GM23338 (cell line): ENCODE results near the gene FILIP1L.

Experiments
- EZH2 ChIP-seq: fragments of 200-600 bp; sonication (generic); IDR thresholded peaks from one replicate; pipeline ENCODE4 v1.8.0; 2017; ENCODE audit warnings: antibody characterized with exemption, mild to moderate bottlenecking, low read depth; ENCODE audit not compliant: unreplicated experiment
- TF ChIP-seq, protein P1 (sequence below), 2 experiments: fragments of 200-600 bp in 1 of 2; sonication (generic) in 1 of 2; conservative IDR thresholded peaks; 2 replicates each; pipeline versions ENCODE4 v1.5.1 to v1.6.1; 2016 to 2017; ENCODE audit warnings: antibody characterized with exemption in 2 of 2, low read depth in 2 of 2, mild to moderate bottlenecking in 2 of 2, moderate library complexity in 1 of 2

DNA sequence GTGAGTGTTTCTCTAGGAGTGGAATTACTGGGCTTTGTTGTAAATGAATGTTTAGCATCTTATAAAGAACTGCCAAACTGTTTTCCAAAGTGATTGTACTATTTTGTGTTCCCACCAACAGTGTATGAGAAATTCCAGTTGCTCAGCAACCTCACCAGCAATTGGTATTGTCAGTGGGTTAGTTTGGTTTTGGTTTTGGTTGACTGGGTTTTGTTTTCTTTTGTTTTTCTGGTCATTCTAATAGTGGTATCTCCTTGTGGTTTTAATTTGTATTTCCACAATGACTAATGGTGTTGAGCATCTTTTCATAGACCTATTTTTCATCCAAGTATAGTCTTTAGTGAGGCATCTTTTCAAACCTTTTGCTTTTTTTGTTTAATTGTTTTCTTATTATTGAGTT is 27.1 kb downstream of the FILIP1L start:
- TF ChIP-seq, protein P1, sequence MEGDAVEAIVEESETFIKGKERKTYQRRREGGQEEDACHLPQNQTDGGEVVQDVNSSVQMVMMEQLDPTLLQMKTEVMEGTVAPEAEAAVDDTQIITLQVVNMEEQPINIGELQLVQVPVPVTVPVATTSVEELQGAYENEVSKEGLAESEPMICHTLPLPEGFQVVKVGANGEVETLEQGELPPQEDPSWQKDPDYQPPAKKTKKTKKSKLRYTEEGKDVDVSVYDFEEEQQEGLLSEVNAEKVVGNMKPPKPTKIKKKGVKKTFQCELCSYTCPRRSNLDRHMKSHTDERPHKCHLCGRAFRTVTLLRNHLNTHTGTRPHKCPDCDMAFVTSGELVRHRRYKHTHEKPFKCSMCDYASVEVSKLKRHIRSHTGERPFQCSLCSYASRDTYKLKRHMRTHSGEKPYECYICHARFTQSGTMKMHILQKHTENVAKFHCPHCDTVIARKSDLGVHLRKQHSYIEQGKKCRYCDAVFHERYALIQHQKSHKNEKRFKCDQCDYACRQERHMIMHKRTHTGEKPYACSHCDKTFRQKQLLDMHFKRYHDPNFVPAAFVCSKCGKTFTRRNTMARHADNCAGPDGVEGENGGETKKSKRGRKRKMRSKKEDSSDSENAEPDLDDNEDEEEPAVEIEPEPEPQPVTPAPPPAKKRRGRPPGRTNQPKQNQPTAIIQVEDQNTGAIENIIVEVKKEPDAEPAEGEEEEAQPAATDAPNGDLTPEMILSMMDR (conservative IDR thresholded peaks at IDR 0.05; ENCODE audit: low read depth in 2 of 2): no peak
- TF ChIP-seq EZH2: no peak
